ENCODE measurements around the gene HYCC2.

GRCh38 chr2:201058914-201059313 lies 12.6 kb downstream of the HYCC2 start:
- TF ChIP-seq RARB (CRISPR knock-in tag; IDR thresholded peaks at IDR 0.05) (no peak), SNAI2 (CRISPR knock-in tag; IDR thresholded peaks at IDR 0.05) (no peak), TOX (CRISPR knock-in tag; IDR thresholded peaks at IDR 0.05; ENCODE audit: borderline replicate concordance) (no peak), CSDC2 (CRISPR knock-in tag; IDR thresholded peaks at IDR 0.05) (no peak), ZFP3 (CRISPR knock-in tag; IDR thresholded peaks at IDR 0.05) (no peak), PATZ1 (CRISPR knock-in tag; IDR thresholded peaks at IDR 0.05; ENCODE audit: borderline replicate concordance) (no peak), OSR1 (CRISPR knock-in tag; IDR thresholded peaks at IDR 0.05) (no peak), CREB5 (CRISPR knock-in tag; IDR thresholded peaks at IDR 0.05; ENCODE audit: low read depth) (no peak), BACH2 (CRISPR knock-in tag; IDR thresholded peaks at IDR 0.05; ENCODE audit: borderline replicate concordance) (no peak), ZNF565 (CRISPR knock-in tag; conservative IDR thresholded peaks at IDR 0.05; ENCODE audit: low read depth) (no peak), ARNTL (CRISPR knock-in tag; IDR thresholded peaks at IDR 0.05; ENCODE audit: borderline replicate concordance, low read depth) (no peak), CSRNP3 (CRISPR knock-in tag; IDR thresholded peaks at IDR 0.05) (no peak), ZC3H10 (CRISPR knock-in tag; IDR thresholded peaks at IDR 0.05) (no peak), PPARA (CRISPR knock-in tag; IDR thresholded peaks at IDR 0.05; ENCODE audit: borderline replicate concordance) (no peak)
